NCI-H2227 (cell line): Measurements from ENCODE around the gene MLLT10.
A peak's percentile ranks its signal among the peaks of the same experiment; 100 is the strongest.

Experiments
- DNase-seq: peaks from one replicate; lab custom pipeline; 2025; ENCODE audit not compliant: unreplicated experiment; lab: John Stamatoyannopoulos, UW

The MLLT10 gene

GRCh38 chr10:21516242-21517131 lies 17.5 kb upstream of the MLLT10 start:
- DNase-seq = peak; percentile 45

- DNase-seq = peak; percentile 40
Observed at GRCh38 chr10:21517134-21518031, 16.6 kb upstream of the MLLT10 start.

- peak; percentile 82 for DNase-seq
Observed at GRCh38 chr10:21518149-21518640, 15.8 kb upstream of the MLLT10 start.

GRCh38 chr10:21518641-21519396 lies 15.2 kb upstream of the MLLT10 start:
- DNase-seq = peak; percentile 51

GRCh38 chr10:21519397-21519933 lies 14.6 kb upstream of the MLLT10 start:
- DNase-seq = no peak

GRCh38 chr10:21519941-21520436 lies 14.0 kb upstream of the MLLT10 start:
- DNase-seq = peak; percentile 48

GRCh38 chr10:21520509-21520908 lies 13.5 kb upstream of the MLLT10 start:
- DNase-seq = no peak

GRCh38 chr10:21520949-21521348 lies 13.1 kb upstream of the MLLT10 start:
- DNase-seq = peak; percentile 17

- DNase-seq = no peak
Observed at GRCh38 chr10:21521751-21522533, 12.1 kb upstream of the MLLT10 start.

- peak; percentile 40 for DNase-seq
Observed at GRCh38 chr10:21522631-21523406, 11.2 kb upstream of the MLLT10 start.

GRCh38 chr10:21523557-21524008 lies 10.4 kb upstream of the MLLT10 start:
- DNase-seq = peak; percentile 28

GRCh38 chr10:21524131-21524525 lies 9.9 kb upstream of the MLLT10 start:
- no peak for DNase-seq

GRCh38 chr10:21524526-21525366 lies 9.3 kb upstream of the MLLT10 start:
- DNase-seq = peak; percentile 28

GRCh38 chr10:21525367-21526187 lies 8.5 kb upstream of the MLLT10 start, which contains the start of gene SKIDA1:
Gene SKIDA1, minus strand, starts transcription at chr10:21525682. Its CDS starts 7,860 bp downstream, at chr10:21517822.
- peak; percentile 93 for DNase-seq

- DNase-seq = peak; percentile 74
Observed at GRCh38 chr10:21526188-21526859, 7.7 kb upstream of the MLLT10 start.

- peak; percentile 55 for DNase-seq
Observed at GRCh38 chr10:21526860-21527597, 7.0 kb upstream of the MLLT10 start.
